CD4-positive, alpha-beta T cell treated with Interleukin-17A for 1 hour (primary cell): ENCODE measurements around the gene ZNF609.
"Not testable (repeated sequence)": the region's sequence is repeated elsewhere in the genome, so short reads cannot be mapped to it uniquely, and the experiment has no call there.

Experiments
- DNase-seq: peaks from one replicate; pipeline ENCODE4 v3.0.0-alpha.2; 2020

The ZNF609 gene

GRCh38 chr15:64629063-64629462, 168.7 kb downstream of the ZNF609 start:
- DNase-seq = no peak

DNA sequence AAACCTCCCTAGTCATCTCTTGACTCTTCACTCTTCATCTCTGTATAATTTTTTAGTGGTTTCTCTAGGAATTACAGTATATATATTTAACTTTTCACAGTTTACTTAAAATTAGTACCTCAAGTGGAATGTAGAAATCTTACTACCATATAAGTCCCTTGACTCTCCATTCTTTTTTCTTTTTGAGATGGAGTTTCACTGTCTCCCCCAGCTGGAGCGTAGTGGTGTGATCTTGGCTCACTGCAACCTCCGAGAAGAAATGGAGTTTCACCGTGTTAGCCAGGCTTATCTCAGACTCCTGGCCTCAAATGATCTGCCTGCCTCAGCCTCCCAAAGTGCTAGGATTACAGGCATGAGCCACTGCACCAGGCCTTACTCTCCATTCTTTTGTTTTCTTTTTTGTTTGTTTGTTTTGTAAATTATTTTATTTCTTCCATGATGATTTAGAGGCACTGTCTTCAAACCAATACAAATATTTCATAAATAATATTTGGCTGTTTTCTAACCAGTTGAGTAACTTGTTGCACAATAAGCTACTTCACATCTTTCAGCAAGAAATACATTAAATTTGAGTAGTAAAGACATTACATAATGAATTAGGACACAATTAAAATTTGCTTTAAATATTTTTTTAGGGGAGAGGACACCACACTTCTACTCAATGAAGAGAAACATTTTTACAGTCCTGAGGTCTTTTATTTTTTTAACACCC, 170.2 kb downstream of the ZNF609 start:
- no peak for DNase-seq

- DNase-seq = not testable (repeated sequence)
Measured at GRCh38 chr15:64632639-64633038, 172.3 kb downstream of the ZNF609 start.

- DNase-seq = no peak
Measured at GRCh38 chr15:64633332-64633731, 173.0 kb downstream of the ZNF609 start.

DNA sequence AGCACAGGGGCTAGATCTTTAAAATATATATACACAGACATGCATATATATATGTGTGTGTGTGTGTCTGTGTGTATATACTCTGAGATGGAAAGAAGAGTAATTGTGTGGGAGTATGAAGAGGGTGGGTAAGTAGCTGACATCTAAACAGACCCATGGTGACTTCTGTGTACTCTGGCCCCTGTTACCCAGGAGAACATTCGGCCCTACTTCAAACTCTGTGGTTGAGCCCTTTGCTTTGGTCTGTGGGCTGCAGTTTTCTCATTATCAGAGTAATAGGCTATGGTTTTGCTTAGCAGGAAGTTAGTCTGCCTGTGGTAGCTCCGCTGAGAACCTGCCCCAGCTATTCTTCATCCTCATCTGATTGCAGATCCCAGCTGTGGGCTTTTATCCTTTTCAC, 173.6 kb downstream of the ZNF609 start:
- peak; percentile 71 for DNase-seq

DNA sequence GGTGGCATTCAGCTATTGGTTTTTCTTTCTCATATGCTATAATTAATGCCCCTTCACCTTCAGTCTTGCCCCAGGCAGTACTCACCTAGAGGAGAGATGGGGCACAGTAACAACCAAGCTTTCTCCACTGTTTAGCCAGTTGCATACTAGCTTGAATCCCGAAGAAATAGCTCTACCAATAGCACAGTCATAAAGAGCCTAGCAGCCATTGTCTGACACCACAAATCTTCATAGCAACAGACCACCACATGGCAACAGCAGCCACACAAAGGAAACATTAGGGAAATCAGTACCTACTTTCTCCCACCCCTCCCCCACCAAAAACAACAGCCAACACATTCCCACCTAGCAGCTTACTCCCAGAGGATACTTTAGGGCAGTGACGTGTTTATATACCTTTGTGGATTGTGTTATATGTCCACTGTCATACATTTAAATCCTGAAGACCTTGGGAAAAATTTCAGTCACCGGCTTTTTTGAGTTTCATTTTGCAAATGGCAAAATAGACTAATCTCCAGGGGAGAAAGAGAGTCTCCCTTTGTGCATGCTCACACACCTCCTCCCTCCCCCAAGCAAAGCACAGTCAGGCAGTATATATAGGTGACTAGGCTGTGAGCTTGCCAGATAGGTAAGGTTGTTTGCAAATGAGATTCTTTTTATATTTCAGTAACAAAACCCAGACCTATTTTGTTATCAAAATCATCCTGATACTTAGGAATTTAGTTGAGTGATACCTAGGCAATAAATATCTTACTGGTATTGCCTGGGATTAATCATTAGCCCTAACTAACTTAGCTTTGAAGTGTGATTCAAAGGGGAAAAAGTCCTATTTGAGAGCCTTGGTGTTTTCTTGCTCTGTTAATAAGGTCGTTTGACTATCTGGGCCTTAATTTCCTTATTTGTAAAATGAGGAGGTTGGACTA, 174.5 kb downstream of the ZNF609 start:
- peak; percentile 60 for DNase-seq

DNA sequence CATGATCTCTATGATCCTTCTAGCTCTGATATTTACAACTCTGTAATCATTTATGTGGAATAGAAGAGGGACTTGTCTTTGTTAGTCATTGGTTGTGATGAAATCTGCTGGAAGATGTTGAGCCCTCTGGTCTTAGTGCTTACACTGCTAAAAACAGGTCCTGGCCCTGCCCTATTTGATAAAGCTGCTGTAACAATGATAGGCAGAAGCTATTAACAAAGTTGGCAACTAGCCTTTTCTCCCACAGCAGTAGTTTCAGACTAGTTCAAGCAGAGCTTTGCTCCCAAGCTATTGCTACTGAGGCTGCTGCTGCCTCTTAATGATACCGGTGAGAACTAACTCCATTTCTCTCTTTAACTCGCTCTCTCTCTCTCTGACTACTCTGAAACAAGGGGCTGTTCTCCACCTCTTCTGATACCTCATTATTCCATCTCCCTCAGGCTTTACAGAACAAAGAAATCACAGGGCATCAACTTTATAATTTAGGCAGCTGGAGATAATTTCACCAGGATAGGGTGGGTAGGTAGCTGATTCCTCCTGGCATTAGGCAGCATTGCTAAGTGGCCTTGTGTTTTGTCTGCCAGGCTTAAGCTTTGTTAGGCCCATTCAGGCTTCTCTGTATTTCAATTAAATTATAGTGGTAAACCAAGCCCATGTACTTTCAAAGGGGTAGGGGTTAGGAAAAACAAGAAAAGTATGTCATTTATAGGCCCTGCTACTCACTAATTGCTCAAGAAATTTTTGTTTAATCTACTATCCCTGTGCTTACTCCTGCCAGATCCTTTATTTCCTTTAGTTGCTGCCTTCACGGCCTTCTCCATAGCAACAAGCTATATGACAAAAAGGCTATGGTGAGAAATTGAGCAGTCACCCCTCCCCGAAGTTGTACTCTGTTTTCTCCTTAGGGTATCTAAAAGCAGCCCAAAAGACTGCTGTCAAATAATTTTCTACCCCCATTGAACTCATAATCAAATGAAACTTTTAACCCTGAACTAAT, 175.4 kb downstream of the ZNF609 start:
- DNase-seq = no peak

GRCh38 chr15:64636556-64636955, 176.2 kb downstream of the ZNF609 start:
- DNase-seq = no peak

- DNase-seq = no peak
Measured at GRCh38 chr15:64637412-64637811, 177.0 kb downstream of the ZNF609 start.

GRCh38 chr15:64639744-64640143, 179.4 kb downstream of the ZNF609 start:
- DNase-seq = not testable (repeated sequence)

- no peak for DNase-seq
Measured at GRCh38 chr15:64640146-64640871, 179.9 kb downstream of the ZNF609 start.

- DNase-seq = no peak
Measured at GRCh38 chr15:64642875-64643274, 182.5 kb downstream of the ZNF609 start.

DNA sequence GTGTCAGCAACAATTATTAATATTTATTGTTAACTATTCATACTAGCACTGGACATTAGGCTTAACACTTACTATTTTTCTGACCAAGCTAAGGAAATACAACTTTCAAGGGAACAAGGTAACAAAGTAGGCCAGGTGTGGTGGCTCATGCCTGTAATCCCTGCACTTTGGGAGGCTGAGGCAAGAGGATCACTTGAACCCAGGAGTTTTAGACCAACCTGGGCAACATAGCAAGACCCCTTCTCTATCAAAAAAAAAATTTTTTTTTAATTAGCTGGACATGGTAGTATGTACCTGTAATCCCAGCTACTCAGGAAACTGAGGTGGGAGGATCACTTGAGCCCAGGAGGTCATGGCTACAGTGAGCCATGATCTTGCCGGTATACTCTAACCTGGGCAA, 183.3 kb downstream of the ZNF609 start:
- DNase-seq = no peak

- not testable (repeated sequence) for DNase-seq
Measured at GRCh38 chr15:64644811-64645210, 184.4 kb downstream of the ZNF609 start.

DNA sequence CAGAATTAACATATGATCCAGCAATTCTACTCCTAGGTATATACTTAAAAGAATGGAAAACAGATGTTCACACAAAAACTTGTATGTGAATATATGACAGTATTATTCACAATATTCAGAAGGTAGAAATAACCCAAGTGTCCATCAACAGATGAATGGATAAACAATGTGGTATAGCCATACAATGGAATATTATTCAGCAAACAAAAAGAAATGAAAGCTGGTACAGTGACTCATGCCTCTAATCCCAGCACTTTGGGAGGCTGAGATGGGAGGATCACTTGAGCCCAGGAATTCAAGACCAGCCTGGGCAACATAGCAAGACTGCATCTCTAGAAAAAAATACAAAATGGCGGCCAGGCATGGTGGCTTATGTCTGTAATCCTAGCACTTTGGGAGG, 185.6 kb downstream of the ZNF609 start:
- no peak for DNase-seq

GRCh38 chr15:64647367-64647766, 187.0 kb downstream of the ZNF609 start:
- no peak for DNase-seq

DNA sequence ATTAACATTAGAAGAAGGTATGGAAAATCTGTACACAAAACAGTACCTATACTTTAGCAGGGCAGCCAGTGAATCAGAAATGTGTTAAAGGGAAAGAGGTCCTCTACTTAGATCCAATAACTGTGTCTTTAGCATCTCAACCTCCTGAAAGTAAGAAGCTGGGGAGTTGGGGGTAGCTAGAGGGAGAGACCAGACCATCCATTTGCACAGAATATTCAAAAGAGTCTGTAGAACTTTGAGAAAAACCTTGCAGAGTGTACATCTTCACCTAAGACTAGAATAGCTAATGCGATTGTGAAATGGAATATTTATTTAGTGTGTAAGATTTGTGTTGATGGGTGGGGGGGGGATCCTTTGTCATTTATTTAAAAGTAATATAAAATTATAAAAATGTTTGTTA, 190.2 kb downstream of the ZNF609 start:
- DNase-seq = no peak

GRCh38 chr15:64651601-64652191, 191.3 kb downstream of the ZNF609 start:
- DNase-seq = peak; percentile 70

DNA sequence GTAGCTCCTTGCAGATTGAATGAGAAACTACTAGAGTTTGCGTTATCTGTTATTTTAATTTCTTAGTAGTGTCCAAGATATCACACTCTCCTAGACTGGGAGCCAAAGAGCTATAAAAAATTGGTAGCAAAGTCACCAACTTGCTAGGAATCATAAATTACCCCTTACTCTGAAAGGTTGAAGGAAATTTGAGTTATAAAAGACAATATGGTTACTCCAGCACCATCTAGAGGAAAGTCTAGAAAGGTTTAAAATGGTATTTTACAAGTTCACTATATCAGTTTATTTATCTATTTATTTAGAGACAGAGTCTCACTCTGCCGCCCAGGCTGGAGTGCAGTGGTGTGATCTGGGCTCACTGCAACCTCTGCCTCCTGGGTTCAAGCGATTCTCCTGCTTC, 193.4 kb downstream of the ZNF609 start:
- peak; percentile 43 for DNase-seq

DNA sequence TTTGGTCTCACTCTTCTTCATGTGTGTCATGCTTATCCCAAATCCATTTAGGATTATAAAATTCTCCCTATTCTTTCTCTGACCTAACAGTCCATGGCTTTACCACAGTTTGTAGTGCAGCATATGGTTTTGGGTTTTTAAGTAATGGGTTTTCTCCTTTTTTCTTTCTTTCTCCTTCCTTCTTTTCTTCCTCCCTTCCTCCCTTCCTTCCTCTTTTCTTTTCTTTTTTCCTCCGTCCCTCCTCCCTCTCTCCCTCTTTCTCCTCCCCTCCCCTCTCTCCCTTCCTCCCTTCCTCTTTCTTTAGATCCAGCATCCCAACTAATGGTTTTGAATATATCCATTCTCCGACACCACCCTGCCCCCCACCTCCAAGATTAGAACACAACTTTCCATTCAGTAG, 196.1 kb downstream of the ZNF609 start:
- DNase-seq = no peak

DNA sequence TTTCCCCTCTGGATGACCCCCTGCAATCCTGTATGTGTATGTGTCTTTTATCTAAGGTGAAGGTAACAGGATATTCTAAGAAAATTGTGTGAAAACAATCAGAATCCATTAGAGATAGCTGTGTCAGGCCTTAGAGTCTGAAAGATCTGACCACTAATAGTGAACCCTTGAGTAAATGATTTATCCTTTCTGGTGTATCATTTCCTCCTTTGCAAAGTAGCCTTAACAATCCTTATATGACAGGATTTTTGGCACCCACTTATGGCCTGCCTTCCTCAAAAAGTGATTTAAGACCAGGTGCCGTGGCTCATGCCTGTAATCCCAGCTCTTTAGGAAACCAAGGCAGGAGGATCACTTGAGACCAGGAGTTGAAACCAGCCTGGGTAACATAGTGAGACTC, 204.8 kb downstream of the ZNF609 start:
- no peak for DNase-seq

DNA sequence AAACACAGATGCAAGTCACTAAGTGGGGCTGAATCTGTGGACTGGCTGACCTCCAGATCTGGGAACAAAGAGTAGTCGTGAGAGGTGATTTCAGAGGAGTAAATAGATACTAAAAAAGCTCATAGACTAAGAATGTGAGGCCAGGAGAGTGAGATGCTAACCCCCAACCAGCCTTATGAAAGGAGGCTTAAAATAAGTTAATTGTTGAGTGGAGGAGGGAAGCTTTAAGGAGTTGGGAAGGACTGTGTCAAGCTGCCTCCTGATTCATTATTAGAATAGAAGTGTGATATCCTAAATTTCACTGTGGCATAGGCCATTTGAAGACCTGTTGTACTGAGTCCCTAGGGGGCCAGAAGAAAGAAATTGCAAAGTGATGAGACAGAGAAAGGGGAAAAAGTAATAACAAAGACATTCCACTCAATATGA, 207.4 kb downstream of the ZNF609 start:
- no peak for DNase-seq
